ENCODE measurements around the gene USP9X. TPM values are rescaled to one million over a fixed set of nuclear protein-coding genes. Genes with fewer than 3 reads are reported as not detected.

The USP9X gene
- total RNA-seq, 4 donors from 2014 or later, result 76.5 to 146 (median 122) TPM

DNA sequence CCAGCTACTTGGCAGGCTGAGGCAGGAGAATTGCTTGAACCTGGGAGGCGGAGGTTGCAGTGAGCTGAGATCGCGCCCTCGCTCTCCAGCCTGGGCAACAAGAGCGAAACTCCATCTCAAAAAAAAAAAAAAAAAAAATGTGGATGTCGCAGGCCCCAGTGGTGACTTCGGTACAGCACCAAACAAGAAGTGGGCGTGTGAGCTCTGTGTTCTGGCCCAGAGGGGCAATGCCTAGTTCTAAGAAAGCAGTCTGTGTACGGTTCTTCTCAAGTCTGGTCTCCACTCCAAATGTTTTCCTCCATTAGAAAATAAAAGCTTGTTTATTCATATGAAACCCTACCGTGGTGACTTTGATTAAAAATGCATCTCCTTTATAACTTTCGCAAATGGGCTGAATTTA, 156.7 kb downstream of the USP9X start:
- TF ChIP-seq, protein P1, sequence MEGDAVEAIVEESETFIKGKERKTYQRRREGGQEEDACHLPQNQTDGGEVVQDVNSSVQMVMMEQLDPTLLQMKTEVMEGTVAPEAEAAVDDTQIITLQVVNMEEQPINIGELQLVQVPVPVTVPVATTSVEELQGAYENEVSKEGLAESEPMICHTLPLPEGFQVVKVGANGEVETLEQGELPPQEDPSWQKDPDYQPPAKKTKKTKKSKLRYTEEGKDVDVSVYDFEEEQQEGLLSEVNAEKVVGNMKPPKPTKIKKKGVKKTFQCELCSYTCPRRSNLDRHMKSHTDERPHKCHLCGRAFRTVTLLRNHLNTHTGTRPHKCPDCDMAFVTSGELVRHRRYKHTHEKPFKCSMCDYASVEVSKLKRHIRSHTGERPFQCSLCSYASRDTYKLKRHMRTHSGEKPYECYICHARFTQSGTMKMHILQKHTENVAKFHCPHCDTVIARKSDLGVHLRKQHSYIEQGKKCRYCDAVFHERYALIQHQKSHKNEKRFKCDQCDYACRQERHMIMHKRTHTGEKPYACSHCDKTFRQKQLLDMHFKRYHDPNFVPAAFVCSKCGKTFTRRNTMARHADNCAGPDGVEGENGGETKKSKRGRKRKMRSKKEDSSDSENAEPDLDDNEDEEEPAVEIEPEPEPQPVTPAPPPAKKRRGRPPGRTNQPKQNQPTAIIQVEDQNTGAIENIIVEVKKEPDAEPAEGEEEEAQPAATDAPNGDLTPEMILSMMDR (IDR thresholded peaks at IDR 0.05; ENCODE audit: low read depth), result no peak

DNA sequence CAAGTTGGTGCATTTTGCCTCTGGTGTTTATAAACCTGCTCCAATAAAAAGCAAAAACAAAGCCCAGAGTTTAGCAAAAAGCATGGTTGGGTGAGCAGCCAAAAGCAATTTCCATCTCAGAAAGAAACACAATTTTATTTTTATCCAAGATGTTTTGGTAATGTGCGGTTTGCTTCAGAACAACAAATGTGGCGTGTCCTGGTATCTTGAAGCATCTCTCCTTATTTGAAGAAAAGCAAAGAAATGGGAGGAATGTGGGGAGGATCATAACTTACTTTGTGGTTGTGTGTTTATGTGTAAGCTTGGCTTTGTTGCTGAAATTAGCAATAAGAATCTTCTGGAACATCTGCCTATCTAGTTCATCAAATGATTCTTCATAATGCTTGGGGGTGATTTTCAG, 160.4 kb downstream of the USP9X start:
- TF ChIP-seq, protein P1 (IDR thresholded peaks at IDR 0.05; ENCODE audit: low read depth), result no peak

DNA sequence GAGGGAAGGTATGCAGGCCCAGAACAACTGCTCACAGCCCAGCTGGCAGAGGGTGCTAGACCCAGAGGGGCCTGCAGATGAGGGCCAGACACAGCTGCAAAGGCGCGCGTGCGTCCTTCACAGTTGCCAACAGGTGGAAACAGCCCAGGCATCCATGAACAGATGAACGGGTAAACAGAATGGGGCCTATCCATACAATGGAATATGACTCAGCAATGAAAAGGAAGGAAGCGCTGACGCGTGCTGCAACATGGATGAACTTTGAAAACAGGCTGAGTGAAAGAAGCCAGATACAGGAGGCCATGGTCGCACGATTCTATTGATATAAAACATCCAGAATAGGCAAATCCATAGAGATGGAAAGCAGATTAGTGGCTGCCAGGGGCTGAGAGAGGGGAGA, 165.6 kb downstream of the USP9X start:
- TF ChIP-seq, protein P1 (IDR thresholded peaks at IDR 0.05; ENCODE audit: low read depth), result no peak

DNA sequence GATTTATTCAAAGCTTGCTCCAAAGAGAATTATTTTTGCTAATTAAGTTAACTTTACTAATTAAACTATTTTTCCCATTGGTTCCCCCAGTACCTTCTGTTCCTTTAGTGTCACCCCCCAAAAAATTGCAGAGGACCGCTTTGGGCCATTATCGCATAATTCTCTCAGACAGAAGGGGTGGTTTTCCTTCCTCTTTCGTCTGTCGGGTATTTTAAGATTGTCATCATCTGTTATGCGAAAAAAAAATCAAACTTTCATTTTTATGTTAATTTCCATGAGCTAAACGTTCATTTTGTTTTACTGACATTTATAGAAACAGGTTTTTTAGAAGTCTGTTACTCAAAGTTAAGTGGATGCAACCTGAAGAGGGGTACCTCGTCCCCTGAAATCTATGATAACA, 172.6 kb downstream of the USP9X start:
- TF ChIP-seq, protein P1 (IDR thresholded peaks at IDR 0.05; ENCODE audit: low read depth), result no peak

DNA sequence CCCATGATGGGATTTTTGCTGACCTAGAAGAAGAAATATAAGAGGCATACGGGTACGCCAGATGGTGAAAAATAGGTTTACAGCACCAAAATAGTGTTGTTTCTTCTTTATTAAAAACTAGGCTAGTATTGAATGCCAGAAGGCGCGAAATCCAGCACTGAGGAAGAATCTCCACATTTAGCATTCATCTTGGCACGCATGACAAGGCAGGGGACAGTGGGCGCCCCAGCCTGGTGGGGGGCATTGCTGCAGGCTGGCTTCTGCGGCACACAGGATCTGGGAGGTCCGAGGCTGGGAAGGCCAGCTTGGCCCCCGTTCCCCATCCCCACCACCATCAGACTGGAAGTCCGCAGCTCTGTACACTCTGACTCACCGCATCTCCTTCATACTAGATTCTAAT, 173.0 kb downstream of the USP9X start:
- TF ChIP-seq, protein P1 (IDR thresholded peaks at IDR 0.05; ENCODE audit: low read depth), result no peak

DNA sequence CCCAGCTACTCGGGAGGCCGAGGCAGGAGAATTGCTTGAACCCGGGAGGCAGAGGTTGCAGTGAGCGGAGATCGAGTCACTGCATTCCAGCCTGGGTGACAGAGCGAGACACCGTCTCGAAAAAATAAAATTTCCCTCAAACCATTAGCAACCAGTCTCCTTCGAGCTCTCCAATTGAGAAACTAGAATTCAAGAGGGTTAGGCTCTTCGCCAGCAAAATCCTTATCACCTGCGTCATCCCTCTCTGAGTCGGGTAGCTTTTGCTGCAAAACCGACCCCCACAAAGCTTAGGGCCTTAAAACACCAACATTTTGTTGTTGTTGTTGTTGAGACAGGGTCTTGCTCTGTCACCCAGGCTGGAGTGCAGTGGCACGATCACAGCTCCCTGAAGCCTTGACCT, 173.6 kb downstream of the USP9X start:
- TF ChIP-seq, protein P1 (IDR thresholded peaks at IDR 0.05; ENCODE audit: low read depth), result no peak

DNA sequence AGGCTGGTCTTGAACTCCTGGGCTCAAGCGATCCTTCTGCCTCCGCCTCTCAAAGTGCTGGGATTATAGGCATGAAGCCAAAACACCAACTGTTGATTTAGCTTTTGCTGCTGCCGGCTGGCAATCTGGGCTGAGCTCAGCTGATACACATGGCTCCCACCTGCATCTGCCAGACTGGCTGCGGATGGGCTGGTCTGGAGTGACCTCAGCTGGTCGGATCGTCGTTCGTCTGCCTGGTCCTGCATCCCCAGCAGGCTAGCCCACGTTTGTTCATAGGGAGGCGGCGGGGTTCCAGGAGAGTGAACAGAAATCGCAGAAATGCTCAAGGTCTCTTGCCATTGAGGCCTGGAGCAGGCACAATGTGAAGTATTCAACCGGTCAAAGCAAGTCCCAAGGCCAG, 174.3 kb downstream of the USP9X start:
- TF ChIP-seq, protein P1 (IDR thresholded peaks at IDR 0.05; ENCODE audit: low read depth), result no peak

Data from subcutaneous adipose tissue (tissue), 4 donors.